ENCODE results near the gene NPR1.
"Not testable (repeated sequence)": the region's sequence is repeated elsewhere in the genome, so short reads cannot be mapped to it uniquely, and the experiment has no call there.

NPR1 gene

GRCh38 chr1:153659656-153660055, 18.8 kb upstream of the NPR1 start:
- Mint-ChIP-seq H3K9me3 (no peaks in the 10 kb centered on the region), H3K27ac (peak overlapping the region; percentile 96), H3K36me3 (ENCODE audit: low read depth) (peaks cover 7% of the 10 kb centered on the region), H3K4me3 (peak overlapping the region; percentile 95), H3K27me3 (no peaks in the 10 kb centered on the region), H3K4me1 (ENCODE audit: low read depth) (peaks cover 22% of the 10 kb centered on the region)
- intact Hi-C loops (cut with micrococcal nuclease): no loop called here

GRCh38 chr1:153661111-153661708, 17.3 kb upstream of the NPR1 start:
- Mint-ChIP-seq H3K9me3 (no peaks in the 10 kb centered on the region), H3K36me3 (ENCODE audit: low read depth) (peaks cover 7% of the 10 kb centered on the region), H3K4me3 (no peak overlapping the region), H3K4me1 (ENCODE audit: low read depth) (peaks cover 22% of the 10 kb centered on the region), H3K27me3 (no peaks in the 10 kb centered on the region), H3K27ac (no peak overlapping the region)
- intact Hi-C loops (cut with micrococcal nuclease): no loop called here

- Mint-ChIP-seq H3K9me3 (no peaks in the 10 kb centered on the region), H3K4me3 (no peak overlapping the region), H3K36me3 (ENCODE audit: low read depth) (peaks cover 7% of the 10 kb centered on the region), H3K27me3 (no peaks in the 10 kb centered on the region), H3K27ac (peak overlapping the region; percentile 55), H3K4me1 (ENCODE audit: low read depth) (peaks cover 22% of the 10 kb centered on the region)
- intact Hi-C loops (cut with micrococcal nuclease): no loop called here
Measured at GRCh38 chr1:153662269-153662668, 16.2 kb upstream of the NPR1 start.

- Mint-ChIP-seq H3K4me1 (ENCODE audit: low read depth) (peaks cover 22% of the 10 kb centered on the region), H3K4me3 (no peak overlapping the region), H3K27me3 (no peaks in the 10 kb centered on the region), H3K36me3 (ENCODE audit: low read depth) (peaks cover 7% of the 10 kb centered on the region), H3K27ac (no peak overlapping the region), H3K9me3 (no peaks in the 10 kb centered on the region)
- intact Hi-C loops (cut with micrococcal nuclease): no loop called here
Measured at GRCh38 chr1:153663211-153663610, 15.3 kb upstream of the NPR1 start.

GRCh38 chr1:153667439-153667838, 11.0 kb upstream of the NPR1 start:
- Mint-ChIP-seq H3K27me3 (no peaks in the 10 kb centered on the region), H3K27ac (no peak overlapping the region), H3K9me3 (no peaks in the 10 kb centered on the region), H3K36me3 (ENCODE audit: low read depth) (no peaks in the 10 kb centered on the region), H3K4me3 (no peak overlapping the region), H3K4me1 (ENCODE audit: low read depth) (peaks cover 12% of the 10 kb centered on the region)
- intact Hi-C loops (cut with micrococcal nuclease): no loop called here

GRCh38 chr1:153668672-153669071, 9.8 kb upstream of the NPR1 start:
- H3K27ac Mint-ChIP-seq; H3K36me3 Mint-ChIP-seq (ENCODE audit: low read depth); intact Hi-C loops (cut with micrococcal nuclease); H3K27me3 Mint-ChIP-seq; H3K9me3 Mint-ChIP-seq; H3K4me3 Mint-ChIP-seq; H3K4me1 Mint-ChIP-seq (ENCODE audit: low read depth): not testable (repeated sequence)

- no peaks in the 10 kb centered on the region for H3K9me3 Mint-ChIP-seq
- H3K36me3 Mint-ChIP-seq (ENCODE audit: low read depth): no peaks in the 10 kb centered on the region
- H3K4me1 Mint-ChIP-seq (ENCODE audit: low read depth): peaks cover 5% of the 10 kb centered on the region
- H3K4me3 Mint-ChIP-seq: no peak overlapping the region
- H3K27me3 Mint-ChIP-seq: no peaks in the 10 kb centered on the region
- intact Hi-C loops (cut with micrococcal nuclease): loop anchor here (2.0 to 5.0 kb wide), 2 partner anchors 102 to 321 kb away; partner anchors contain the start of genes RPS27 and S100A2
- no peak overlapping the region for H3K27ac Mint-ChIP-seq
Measured at GRCh38 chr1:153669606-153670005, 8.9 kb upstream of the NPR1 start.

- no peak overlapping the region for H3K27ac Mint-ChIP-seq
- no peaks in the 10 kb centered on the region for H3K36me3 Mint-ChIP-seq (ENCODE audit: low read depth)
Measured at GRCh38 chr1:153670257-153670858, 8.1 kb upstream of the NPR1 start.

GRCh38 chr1:153670859-153671627, 7.4 kb upstream of the NPR1 start, which contains the start of gene ILF2:
ILF2 (minus strand) TSS chr1:153670993; CDS start chr1:153670922, 71 bp downstream.
- intact Hi-C loops (cut with micrococcal nuclease): loop anchor here (2.0 to 5.0 kb wide), 2 partner anchors 104 to 320 kb away; partner anchors contain the start of genes RPS27 and S100A2
- H3K27ac Mint-ChIP-seq: no peak within 1 kb of the TSS

More at GRCh38 chr1:153670257-153670858, 8.1 kb upstream of the NPR1 start:
- intact Hi-C loops (cut with micrococcal nuclease): loop anchor here (2.0 to 5.0 kb wide), 2 partner anchors 103 to 320 kb away; partner anchors contain the start of genes RPS27 and S100A2
- Mint-ChIP-seq H3K4me3 (no peak overlapping the region), H3K9me3 (no peaks in the 10 kb centered on the region), H3K4me1 (ENCODE audit: low read depth) (peaks cover 5% of the 10 kb centered on the region), H3K27me3 (no peaks in the 10 kb centered on the region)

GRCh38 chr1:153671628-153672353, 6.7 kb upstream of the NPR1 start:
- H3K9me3 Mint-ChIP-seq; H3K4me1 Mint-ChIP-seq (ENCODE audit: low read depth); H3K36me3 Mint-ChIP-seq (ENCODE audit: low read depth); H3K4me3 Mint-ChIP-seq; H3K27ac Mint-ChIP-seq; H3K27me3 Mint-ChIP-seq: not testable (repeated sequence)
- intact Hi-C loops (cut with micrococcal nuclease): loop anchor here (2.0 to 5.0 kb wide), 2 partner anchors 104 to 319 kb away; partner anchors contain the start of genes RPS27 and S100A2

More at GRCh38 chr1:153670859-153671627, 7.4 kb upstream of the NPR1 start, which contains the start of gene ILF2:
- Mint-ChIP-seq H3K4me3 (no peak within 1 kb of the TSS), H3K9me3 (no peaks in the 10 kb centered on the region), H3K27me3 (no peaks in the 10 kb centered on the region), H3K36me3 (ENCODE audit: low read depth) (no peaks in the 10 kb centered on the region), H3K4me1 (ENCODE audit: low read depth) (peaks cover 5% of the 10 kb centered on the region)

GRCh38 chr1:153673511-153673910, 5.0 kb upstream of the NPR1 start:
- H3K27ac Mint-ChIP-seq: no peak overlapping the region

GRCh38 chr1:153677718-153678518, 570 bp upstream of the NPR1 start:
- Mint-ChIP-seq H3K27me3 (peaks cover 49% of the 10 kb centered on the region), H3K9me3 (no peaks in the 10 kb centered on the region), H3K4me3 (peak overlapping the region; percentile 89), H3K4me1 (ENCODE audit: low read depth) (peaks cover 32% of the 10 kb centered on the region), H3K36me3 (ENCODE audit: low read depth) (peaks cover 8% of the 10 kb centered on the region), H3K27ac (peak overlapping the region; percentile 77)
- intact Hi-C loops (cut with micrococcal nuclease): loop anchor here (1.0 kb wide), 1 partner anchor 71 kb away; no protein-coding TSS in a partner anchor

More at GRCh38 chr1:153673511-153673910, 5.0 kb upstream of the NPR1 start:
- Mint-ChIP-seq H3K9me3 (no peaks in the 10 kb centered on the region), H3K27me3 (peaks cover 12% of the 10 kb centered on the region), H3K4me3 (no peak overlapping the region), H3K4me1 (ENCODE audit: low read depth) (peaks cover 17% of the 10 kb centered on the region), H3K36me3 (ENCODE audit: low read depth) (no peaks in the 10 kb centered on the region)
- intact Hi-C loops (cut with micrococcal nuclease): loop anchor here (5.0 kb wide), 1 partner anchor 106 kb away; the partner anchor contains the start of gene S100A2
